Dermis microvascular lymphatic vessel endothelial cell (primary cell): ENCODE results near the gene CASZ1. TPM values are rescaled to one million over a fixed set of nuclear protein-coding genes. Genes with fewer than 3 reads are reported as not detected.

Source experiments
- DNase-seq, 2 donors: peaks; one replicate each; pipeline versions ENCODE4 v3.0.0 to v3.0.0-alpha.2; 2010; ENCODE audit warnings: low read depth in 2 of 2
- total RNA-seq: library from RNA; depleted of rRNA; stranded (reverse); fragments of >200 nt; gene quantifications from 2 replicates; pipeline ENCODE4 v1.2.1, GENCODE V29; 2014

CASZ1 gene
- total RNA-seq, 1 donor from 2014 or later: 1.4 TPM

GRCh38 chr1:10751561-10752085 lies 44.8 kb downstream of the CASZ1 start:
- no peak for DNase-seq

GRCh38 chr1:10751160-10751559 lies 45.3 kb downstream of the CASZ1 start:
- no peak for DNase-seq

- DNase-seq: no peak
These were observed 50.5 kb downstream of the CASZ1 start for GRCh38 chr1:10745886-10746455.

GRCh38 chr1:10745383-10745782 lies 51.1 kb downstream of the CASZ1 start:
- DNase-seq: no peak

GRCh38 chr1:10744654-10745238 lies 51.7 kb downstream of the CASZ1 start:
- DNase-seq: no peak

- DNase-seq: no peak
These were observed 52.4 kb downstream of the CASZ1 start for GRCh38 chr1:10744029-10744428.

- DNase-seq: no peak
These were observed 54.8 kb downstream of the CASZ1 start for GRCh38 chr1:10741696-10742095.

- DNase-seq: no peak
These were observed 56.3 kb downstream of the CASZ1 start for GRCh38 chr1:10740123-10740522.

- no peak for DNase-seq
These were observed 56.9 kb downstream of the CASZ1 start for GRCh38 chr1:10739589-10739988.

- DNase-seq: no peak
These were observed 58.1 kb downstream of the CASZ1 start for GRCh38 chr1:10738061-10739058.

- no peak for DNase-seq
These were observed 58.8 kb downstream of the CASZ1 start for GRCh38 chr1:10737651-10738050.

GRCh38 chr1:10736634-10737586 lies 59.5 kb downstream of the CASZ1 start:
- DNase-seq: no peak

GRCh38 chr1:10735563-10736305 lies 60.7 kb downstream of the CASZ1 start:
- DNase-seq: no peak

GRCh38 chr1:10734962-10735544 lies 61.4 kb downstream of the CASZ1 start:
- DNase-seq: no peak

- no peak for DNase-seq
These were observed 62.1 kb downstream of the CASZ1 start for GRCh38 chr1:10734375-10734774.

GRCh38 chr1:10733474-10734366 lies 62.7 kb downstream of the CASZ1 start:
- DNase-seq: no peak

GRCh38 chr1:10730985-10731384 lies 65.5 kb downstream of the CASZ1 start:
- DNase-seq: peak; percentile 27 to 31

GRCh38 chr1:10728595-10729410 lies 67.6 kb downstream of the CASZ1 start:
- DNase-seq: no peak
